Measurements from ENCODE around the gene EEF1AKMT4. TPM values are rescaled to one million over a fixed set of nuclear protein-coding genes. Genes with fewer than 3 reads are reported as not detected.

The EEF1AKMT4 gene
- polyA plus RNA-seq, 1 donor (not counting 4 experiments of a cell fraction or from before 2014, with no cell fraction given) = 10.8 TPM

DNA sequence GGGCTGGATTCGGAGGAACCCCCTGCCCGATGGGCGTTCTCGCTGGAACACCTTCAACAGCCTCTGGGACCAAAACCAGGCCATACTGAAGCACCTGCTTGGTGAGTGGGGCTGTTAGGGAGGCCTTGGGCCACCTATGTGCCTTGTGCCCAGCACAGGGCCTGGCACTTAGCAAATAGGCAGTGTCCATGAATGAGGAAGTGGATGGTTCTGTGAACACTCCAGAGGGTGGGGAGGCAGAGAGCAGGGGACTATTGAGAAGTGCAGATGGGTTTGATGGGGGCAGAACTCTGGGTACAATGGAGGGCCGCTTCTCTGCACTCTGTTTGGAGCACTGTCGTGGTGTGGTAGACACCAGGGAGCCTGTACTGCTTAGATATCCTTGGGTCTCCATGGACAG is 27.9 kb downstream of the EEF1AKMT4 start:
- Histone ChIP-seq H3K4me3 (ENCODE audit: control insufficient read depth in 2 of 3, extremely low read depth in 1 of 3, insufficient read depth in 2 of 3, low read depth in 1 of 3, low read length in 3 of 3) (no peak overlapping the region), H3K4me2 (ENCODE audit: control insufficient read depth, extremely low read depth, insufficient read depth, low read depth, low read length) (no peak overlapping the region), H3K4me1 (ENCODE audit: control insufficient read depth, extremely low read depth, insufficient read depth, low read length) (no peaks in the 10 kb centered on the region), H2AFZ (ENCODE audit: control insufficient read depth, low read length) (no peak overlapping the region), H3K27me3 (ENCODE audit: control insufficient read depth, extremely low read depth, insufficient read depth, low read length) (peaks cover 40% of the 10 kb centered on the region), H4K20me1 (ENCODE audit: control insufficient read depth, extremely low read depth, insufficient read depth, low read length) (no peaks in the 10 kb centered on the region), H3K9me3 (ENCODE audit: control insufficient read depth, low read depth, low read length) (no peaks in the 10 kb centered on the region), H3K27ac (ENCODE audit: control insufficient read depth, insufficient read depth, low read length) (no peak overlapping the region), H3K9me1 (ENCODE audit: control insufficient read depth, extremely low read depth, insufficient read depth, low read length) (no peaks in the 10 kb centered on the region), H3K9ac (ENCODE audit: control insufficient read depth, extremely low read depth, insufficient read depth, low read length) (no peak overlapping the region), H3K36me3 (ENCODE audit: control insufficient read depth in 2 of 2, extremely low read depth in 1 of 2, insufficient read depth in 2 of 2, low read length in 2 of 2) (no peaks in the 10 kb centered on the region), H3K79me2 (ENCODE audit: control insufficient read depth, insufficient read depth, low read length) (no peaks in the 10 kb centered on the region)
- FAIRE-seq (no peak), DNase-seq (ENCODE audit: low read depth, low spot score) (no peak)
- dilution Hi-C loops (cut with MboI; ENCODE audit: extremely low pct_ligation_motif_present, low sequenced_read_pairs) = no loop called here
- no peak for TF ChIP-seq CTCF (optimal IDR thresholded peaks at IDR 0.05 in 1 of 3, IDR thresholded peaks at IDR 0.05 in 1 of 3, conservative IDR thresholded peaks at IDR 0.05 in 1 of 3; ENCODE audit: extremely low read depth in 1 of 3, insufficient read depth in 2 of 3, low read length in 3 of 3)
- TF ChIP-seq EZH2 (IDR thresholded peaks at IDR 0.05; ENCODE audit: low read length) = no peak

DNA sequence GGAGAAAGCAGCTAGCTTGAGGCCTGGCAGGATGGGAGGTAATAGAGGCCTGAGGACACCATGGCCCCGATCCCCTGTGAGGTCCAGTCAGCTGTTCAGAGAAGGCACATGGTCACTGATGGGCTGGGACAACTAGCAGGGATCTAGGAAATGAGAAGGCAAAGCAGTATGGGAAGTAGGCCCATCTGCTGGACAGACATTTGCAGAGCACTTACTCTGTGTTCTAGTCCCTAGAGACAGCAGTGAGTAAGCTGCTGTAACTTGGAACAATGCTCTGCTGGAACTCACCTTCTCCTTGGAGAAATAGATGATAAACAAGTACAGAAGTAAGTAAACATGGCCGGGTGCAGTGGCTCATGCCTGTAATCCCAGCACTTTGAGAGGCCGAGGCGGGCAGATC is 33.5 kb downstream of the EEF1AKMT4 start:
- no peaks in the 10 kb centered on the region for H3K4me1 ChIP-seq (ENCODE audit: control insufficient read depth, extremely low read depth, insufficient read depth, low read length)
- no peaks in the 10 kb centered on the region for H3K79me2 ChIP-seq (ENCODE audit: control insufficient read depth, insufficient read depth, low read length)
- no peak overlapping the region for H3K4me3 ChIP-seq (ENCODE audit: control insufficient read depth in 2 of 3, extremely low read depth in 1 of 3, insufficient read depth in 2 of 3, low read depth in 1 of 3, low read length in 3 of 3)
- TF ChIP-seq EZH2 (IDR thresholded peaks at IDR 0.05; ENCODE audit: low read length) (no peak), CTCF (optimal IDR thresholded peaks at IDR 0.05 in 1 of 3, IDR thresholded peaks at IDR 0.05 in 1 of 3, conservative IDR thresholded peaks at IDR 0.05 in 1 of 3; ENCODE audit: extremely low read depth in 1 of 3, insufficient read depth in 2 of 3, low read length in 3 of 3) (no peak)
- no peaks in the 10 kb centered on the region for H3K9me3 ChIP-seq (ENCODE audit: control insufficient read depth, low read depth, low read length)
- H3K9me1 ChIP-seq (ENCODE audit: control insufficient read depth, extremely low read depth, insufficient read depth, low read length) = no peaks in the 10 kb centered on the region
- FAIRE-seq (no peak), DNase-seq (ENCODE audit: low read depth, low spot score) (no peak)
- H3K27ac ChIP-seq (ENCODE audit: control insufficient read depth, insufficient read depth, low read length) = no peak overlapping the region
- no peak overlapping the region for H2AFZ ChIP-seq (ENCODE audit: control insufficient read depth, low read length)
- H4K20me1 ChIP-seq (ENCODE audit: control insufficient read depth, extremely low read depth, insufficient read depth, low read length) = no peaks in the 10 kb centered on the region
- H3K9ac ChIP-seq (ENCODE audit: control insufficient read depth, extremely low read depth, insufficient read depth, low read length) = no peak overlapping the region
- H3K4me2 ChIP-seq (ENCODE audit: control insufficient read depth, extremely low read depth, insufficient read depth, low read depth, low read length) = no peak overlapping the region
- peaks cover 6% of the 10 kb centered on the region for H3K27me3 ChIP-seq (ENCODE audit: control insufficient read depth, extremely low read depth, insufficient read depth, low read length)
- dilution Hi-C loops (cut with MboI; ENCODE audit: extremely low pct_ligation_motif_present, low sequenced_read_pairs) = no loop called here
- no peaks in the 10 kb centered on the region for H3K36me3 ChIP-seq (ENCODE audit: control insufficient read depth in 2 of 2, extremely low read depth in 1 of 2, insufficient read depth in 2 of 2, low read length in 2 of 2)
